Skeletal muscle cell (primary cell): Measurements from ENCODE around the gene XCL2.

Experiments used
- DNase-seq: peaks from one replicate; pipeline ENCODE4 v3.0.0-alpha.2; 2010; ENCODE audit warnings: low read depth
- H3K4me3 ChIP-seq: 2 replicates; pipeline ENCODE4 v1.5.1; 2011; ENCODE audit warnings: low read depth, mild to moderate bottlenecking, control low read depth, low read length, moderate library complexity

Gene XCL2

GRCh38 chr1:168491527-168492164 is 52.2 kb downstream of the XCL2 start:
- DNase-seq: peak; percentile 12

More at GRCh38 chr1:168491527-168492164, 52.2 kb downstream of the XCL2 start:
- H3K4me3 ChIP-seq: no peak overlapping the region
